PFSK-1 (cell line): Measurements from ENCODE around the gene NGB.

Source experiments
- POLR2AphosphoS5 ChIP-seq: IDR thresholded peaks from 2 replicates; pipeline ENCODE4 v1.6.1; 2012; ENCODE audit warnings: low read depth, mild to moderate bottlenecking, control low read depth, low read length, moderate library complexity
- REST ChIP-seq, 2 experiments: IDR thresholded peaks; 2 replicates each; pipeline versions ENCODE4 v1.6.1 to v1.8.0; 2011 to 2012; ENCODE audit warnings: low read depth in 2 of 2, low read length in 2 of 2, control low read depth in 1 of 2, inconsistent platforms in 1 of 2, mild to moderate bottlenecking in 1 of 2, moderate library complexity in 1 of 2; ENCODE audit not compliant: insufficient read depth in 1 of 2
- TAF1 ChIP-seq: IDR thresholded peaks from 2 replicates; pipeline ENCODE4 v1.6.1; 2012; ENCODE audit warnings: low read length, control low read depth, borderline replicate concordance; ENCODE audit not compliant: insufficient read depth

- TF ChIP-seq POLR2AphosphoS5 = no peak
- no peak for TF ChIP-seq REST (IDR thresholded peaks at IDR 0.05; ENCODE audit: insufficient read depth in 1 of 2, low read depth in 2 of 2, low read length in 2 of 2)
- TF ChIP-seq TAF1 = no peak
These were observed 45.0 kb downstream of the NGB start for GRCh38 chr14:77225892-77226557.
